DND-41 (cell line): ENCODE measurements around the gene SRRM4.

Source experiments
- ATAC-seq: fragments of 200-7000 bp; cut with Tn5 transposase; 3 replicates; pipeline ENCODE4 v1.9.1; 2021; ENCODE audit warnings: low read depth; ENCODE audit not compliant: insufficient read depth
- DNase-seq: peaks from one replicate; pipeline ENCODE4 v3.0.0-alpha.2; 2020
- H2AFZ ChIP-seq: 2 replicates; pipeline ENCODE4 v1.6.0; 2012; ENCODE audit warnings: low read depth, low read length
- H3K27ac ChIP-seq: 2 replicates; pipeline ENCODE4 v1.5.1; 2012; ENCODE audit warnings: low read length, inconsistent platforms
- H3K27me3 ChIP-seq: fragments of 200-600 bp; sonication (generic); 2 replicates; pipeline ENCODE4 v1.6.0; 2012; ENCODE audit warnings: low read length, mild to moderate bottlenecking, inconsistent platforms; ENCODE audit not compliant: insufficient read depth, poor library complexity
- H3K36me3 ChIP-seq: 2 replicates; pipeline ENCODE4 v1.5.1; 2012; ENCODE audit warnings: low read length, inconsistent platforms; ENCODE audit not compliant: insufficient read depth
- H3K4me1 ChIP-seq: 2 replicates; pipeline ENCODE4 v1.5.1; 2012; ENCODE audit warnings: mild to moderate bottlenecking, low read length; ENCODE audit not compliant: insufficient read depth
- H3K4me2 ChIP-seq: 2 replicates; pipeline ENCODE4 v1.6.0; 2012; ENCODE audit warnings: mild to moderate bottlenecking, moderate library complexity, low read length, inconsistent platforms; ENCODE audit not compliant: insufficient read depth
- H3K4me3 ChIP-seq, 2 experiments: fragments of 200-600 bp in 1 of 2; shearing (Covaris generic) in 1 of 2; 2 replicates each; pipeline ENCODE4 v1.5.1; 2012 to 2016; ENCODE audit warnings: inconsistent platforms in 2 of 2, low read length in 2 of 2, mild to moderate bottlenecking in 2 of 2, low read depth in 1 of 2, moderate library complexity in 1 of 2
- H3K79me2 ChIP-seq: 2 replicates; pipeline ENCODE4 v1.6.0; 2012; ENCODE audit warnings: low read length, inconsistent platforms; ENCODE audit not compliant: insufficient read depth
- H3K9ac ChIP-seq: 2 replicates; pipeline ENCODE4 v1.6.0; 2012; ENCODE audit warnings: low read depth, mild to moderate bottlenecking, inconsistent platforms, low read length, moderate library complexity
- H3K9me3 ChIP-seq: 2 replicates; pipeline ENCODE4 v1.5.1; 2012; ENCODE audit warnings: low read length, moderate library complexity, mild to moderate bottlenecking, inconsistent platforms; ENCODE audit not compliant: insufficient read depth, severe bottlenecking
- H4K20me1 ChIP-seq: 2 replicates; pipeline ENCODE4 v1.6.0; 2012; ENCODE audit warnings: low read length; ENCODE audit not compliant: insufficient read depth
- EZH2 ChIP-seq: IDR thresholded peaks from 3 replicates; pipeline ENCODE4 v1.6.1; 2012; ENCODE audit warnings: borderline replicate concordance, low read depth, mild to moderate bottlenecking, moderate library complexity, low read length, inconsistent platforms; ENCODE audit not compliant: severe bottlenecking
- TF ChIP-seq, protein P1 (sequence below): IDR thresholded peaks from 2 replicates; pipeline ENCODE4 v1.5.1; 2012; ENCODE audit warnings: borderline replicate concordance, low read length, moderate library complexity, mild to moderate bottlenecking; ENCODE audit not compliant: poor library complexity, severe bottlenecking; ENCODE audit errors: extremely low read depth

Gene SRRM4

DNA sequence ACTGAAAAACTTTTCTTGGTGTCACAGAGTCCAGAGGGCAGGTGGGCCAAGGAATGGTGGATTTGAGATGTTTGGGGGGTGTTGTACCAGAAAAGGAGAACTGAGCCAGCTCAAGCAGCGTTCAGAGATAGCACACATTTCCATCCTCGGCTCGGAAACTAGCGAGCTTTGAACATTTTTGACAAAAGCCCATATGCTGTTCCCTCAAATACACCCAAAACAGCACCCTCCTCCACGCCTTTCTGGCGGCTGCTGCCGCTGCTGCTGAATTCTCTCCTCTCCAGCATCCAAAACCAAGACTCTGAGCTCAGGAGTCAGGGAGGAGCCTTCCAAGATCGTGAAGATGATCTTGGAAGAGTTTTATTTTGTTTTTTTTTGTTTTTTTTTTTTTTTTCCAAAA, 961 bp downstream of the SRRM4 start:
- ATAC-seq (no peak), DNase-seq (no peak)
- H3K9me3 ChIP-seq, result no peaks in the 10 kb centered on the region
- H3K9ac ChIP-seq, result no peak overlapping the region
- no peaks in the 10 kb centered on the region for H3K79me2 ChIP-seq
- H4K20me1 ChIP-seq, result no peaks in the 10 kb centered on the region
- H3K4me1 ChIP-seq, result no peaks in the 10 kb centered on the region
- H3K4me2 ChIP-seq, result no peak overlapping the region
- H3K4me3 ChIP-seq, result no peak overlapping the region
- TF ChIP-seq, protein P1, sequence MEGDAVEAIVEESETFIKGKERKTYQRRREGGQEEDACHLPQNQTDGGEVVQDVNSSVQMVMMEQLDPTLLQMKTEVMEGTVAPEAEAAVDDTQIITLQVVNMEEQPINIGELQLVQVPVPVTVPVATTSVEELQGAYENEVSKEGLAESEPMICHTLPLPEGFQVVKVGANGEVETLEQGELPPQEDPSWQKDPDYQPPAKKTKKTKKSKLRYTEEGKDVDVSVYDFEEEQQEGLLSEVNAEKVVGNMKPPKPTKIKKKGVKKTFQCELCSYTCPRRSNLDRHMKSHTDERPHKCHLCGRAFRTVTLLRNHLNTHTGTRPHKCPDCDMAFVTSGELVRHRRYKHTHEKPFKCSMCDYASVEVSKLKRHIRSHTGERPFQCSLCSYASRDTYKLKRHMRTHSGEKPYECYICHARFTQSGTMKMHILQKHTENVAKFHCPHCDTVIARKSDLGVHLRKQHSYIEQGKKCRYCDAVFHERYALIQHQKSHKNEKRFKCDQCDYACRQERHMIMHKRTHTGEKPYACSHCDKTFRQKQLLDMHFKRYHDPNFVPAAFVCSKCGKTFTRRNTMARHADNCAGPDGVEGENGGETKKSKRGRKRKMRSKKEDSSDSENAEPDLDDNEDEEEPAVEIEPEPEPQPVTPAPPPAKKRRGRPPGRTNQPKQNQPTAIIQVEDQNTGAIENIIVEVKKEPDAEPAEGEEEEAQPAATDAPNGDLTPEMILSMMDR, result no peak
- no peak for TF ChIP-seq EZH2
- H3K27me3 ChIP-seq, result no peaks in the 10 kb centered on the region
- H3K27ac ChIP-seq, result no peak overlapping the region
- H3K36me3 ChIP-seq, result no peaks in the 10 kb centered on the region
- no peak overlapping the region for H2AFZ ChIP-seq

DNA sequence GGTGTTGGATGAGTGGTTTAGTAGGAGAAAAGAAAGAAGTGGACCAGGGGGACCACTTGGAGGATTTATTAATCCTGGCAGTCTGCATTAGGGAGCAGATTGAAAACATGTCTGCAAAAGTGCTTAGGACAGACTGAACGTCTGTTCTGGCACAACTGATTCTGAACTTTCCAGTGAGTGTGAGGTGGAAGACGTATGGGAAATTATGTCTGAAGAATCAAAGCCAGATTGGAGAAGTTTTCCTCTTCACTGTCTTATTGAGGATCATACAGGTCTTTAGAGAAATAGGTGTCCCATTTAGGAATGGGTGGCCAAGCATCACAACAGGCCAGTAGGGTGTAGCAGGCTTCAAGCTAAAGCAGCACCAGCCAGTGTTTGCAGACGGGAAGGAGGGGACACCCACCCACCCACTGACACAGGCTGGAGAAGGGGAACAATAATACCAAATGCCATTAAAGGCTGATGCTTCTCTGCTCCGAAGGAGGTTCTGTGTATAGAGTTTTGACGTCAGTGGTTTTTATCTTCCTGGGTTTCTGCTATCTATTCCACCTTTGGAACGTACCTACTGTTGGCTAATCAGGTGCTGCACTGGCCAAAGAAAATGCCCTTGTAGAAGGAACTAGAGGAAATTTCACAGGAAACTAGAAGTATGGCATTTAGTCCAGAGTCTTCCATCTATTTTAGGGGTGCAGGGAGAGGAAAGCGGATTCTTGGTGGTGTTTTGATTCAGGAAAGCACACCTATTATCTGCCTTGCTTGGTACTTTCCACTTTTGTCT, 1.8 kb downstream of the SRRM4 start:
- Histone ChIP-seq H2AFZ (no peak overlapping the region), H3K4me3 (no peak overlapping the region), H3K27ac (no peak overlapping the region), H3K4me2 (no peak overlapping the region), H3K9ac (no peak overlapping the region), H3K9me3 (no peaks in the 10 kb centered on the region), H3K79me2 (no peaks in the 10 kb centered on the region), H4K20me1 (no peaks in the 10 kb centered on the region), H3K36me3 (no peaks in the 10 kb centered on the region), H3K4me1 (no peaks in the 10 kb centered on the region), H3K27me3 (no peaks in the 10 kb centered on the region)
- TF ChIP-seq EZH2, result no peak
- TF ChIP-seq, protein P1, result no peak
- DNase-seq (no peak), ATAC-seq (no peak)

DNA sequence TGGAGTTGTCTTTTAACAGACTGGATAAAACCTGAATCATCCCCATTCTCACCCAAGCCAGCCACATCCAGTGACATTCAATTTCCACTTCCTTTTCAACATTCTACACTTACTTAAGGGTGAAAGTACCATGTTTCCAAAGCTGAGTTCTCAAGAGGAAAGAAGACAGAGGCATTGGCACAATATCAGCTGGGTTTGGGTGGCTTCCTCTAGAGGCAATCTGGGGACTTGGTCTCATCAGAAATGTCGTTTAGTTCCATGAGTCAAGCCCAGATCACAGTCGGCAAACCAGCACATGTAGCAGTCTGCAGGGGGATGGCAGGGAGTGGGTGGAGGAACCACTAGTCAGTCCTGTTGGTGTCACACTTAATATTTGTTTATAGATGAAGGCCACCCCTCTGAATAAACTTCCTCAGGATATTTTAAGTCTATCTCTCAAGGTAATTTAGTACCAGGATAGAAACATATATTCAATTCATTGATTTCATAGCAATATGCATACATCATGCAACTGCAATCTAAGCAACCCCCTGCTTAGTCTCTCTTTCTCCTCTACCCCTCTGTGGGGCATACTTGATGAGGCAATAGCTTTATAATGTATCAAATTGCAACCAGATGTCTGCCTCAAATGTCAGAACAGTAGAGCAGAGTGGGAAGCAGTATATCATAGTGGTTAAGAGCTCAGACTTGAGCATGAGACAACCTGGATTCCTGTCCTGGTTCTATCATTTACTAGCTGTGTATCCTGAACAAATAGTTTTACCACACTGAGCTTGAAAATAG, 3.0 kb downstream of the SRRM4 start:
- no peak overlapping the region for H3K9ac ChIP-seq
- H3K27me3 ChIP-seq, result no peaks in the 10 kb centered on the region
- H3K36me3 ChIP-seq, result no peaks in the 10 kb centered on the region
- no peaks in the 10 kb centered on the region for H4K20me1 ChIP-seq
- H3K27ac ChIP-seq, result no peak overlapping the region
- H3K4me1 ChIP-seq, result no peaks in the 10 kb centered on the region
- no peaks in the 10 kb centered on the region for H3K79me2 ChIP-seq
- H3K9me3 ChIP-seq, result no peaks in the 10 kb centered on the region
- no peak for TF ChIP-seq EZH2
- TF ChIP-seq, protein P1, result no peak
- ATAC-seq (no peak), DNase-seq (no peak)
- no peak overlapping the region for H3K4me2 ChIP-seq
- H3K4me3 ChIP-seq, result no peak overlapping the region
- no peak overlapping the region for H2AFZ ChIP-seq
